Measurements from ENCODE around the gene UBE2Q2.
"Not testable (repeated sequence)": the region's sequence is repeated elsewhere in the genome, so short reads cannot be mapped to it uniquely, and the experiment has no call there.

The UBE2Q2 gene

GRCh38 chr15:75835990-75836958, 7.0 kb upstream of the UBE2Q2 start:
- no peaks in the 10 kb centered on the region for H3K9me3 ChIP-seq (ENCODE audit: control insufficient read depth, insufficient read depth, low read length)
- no peak overlapping the region for H3K9ac ChIP-seq (ENCODE audit: low read depth, low read length)
- peaks cover 12% of the 10 kb centered on the region; the same call in 1 of the 2 replicates for H3K4me1 ChIP-seq (ENCODE audit: insufficient read depth, low read length)
- no peaks in the 10 kb centered on the region for H3K36me3 ChIP-seq (ENCODE audit: insufficient read depth, low read length)

- no peak overlapping the region for H3K9ac ChIP-seq (ENCODE audit: low read depth, low read length)
- no peaks in the 10 kb centered on the region for H3K36me3 ChIP-seq (ENCODE audit: insufficient read depth, low read length)
- H3K9me3 ChIP-seq (ENCODE audit: control insufficient read depth, insufficient read depth, low read length): no peaks in the 10 kb centered on the region
- H3K4me1 ChIP-seq (ENCODE audit: insufficient read depth, low read length): peaks cover 5% of the 10 kb centered on the region; the same call in 1 of the 2 replicates
Observed at GRCh38 chr15:75836959-75837334, 6.3 kb upstream of the UBE2Q2 start.

GRCh38 chr15:75840659-75841058, 2.6 kb upstream of the UBE2Q2 start:
- Histone ChIP-seq H3K4me1 (ENCODE audit: insufficient read depth, low read length) (peaks cover 10% of the 10 kb centered on the region), H3K9me3 (ENCODE audit: control insufficient read depth, insufficient read depth, low read length) (no peaks in the 10 kb centered on the region), H3K36me3 (ENCODE audit: insufficient read depth, low read length) (no peaks in the 10 kb centered on the region), H3K9ac (ENCODE audit: low read depth, low read length) (no peak overlapping the region)

GRCh38 chr15:75841626-75842025, 1.6 kb upstream of the UBE2Q2 start:
- Histone ChIP-seq H3K36me3 (ENCODE audit: insufficient read depth, low read length) (no peaks in the 10 kb centered on the region), H3K9me3 (ENCODE audit: control insufficient read depth, insufficient read depth, low read length) (no peaks in the 10 kb centered on the region), H3K4me1 (ENCODE audit: insufficient read depth, low read length) (peaks cover 14% of the 10 kb centered on the region), H3K9ac (ENCODE audit: low read depth, low read length) (no peak overlapping the region)

GRCh38 chr15:75843678-75844581, 683 bp downstream of the UBE2Q2 start:
- Histone ChIP-seq H3K36me3 (ENCODE audit: insufficient read depth, low read length) (no peaks in the 10 kb centered on the region), H3K9me3 (ENCODE audit: control insufficient read depth, insufficient read depth, low read length) (no peaks in the 10 kb centered on the region), H3K4me1 (ENCODE audit: insufficient read depth, low read length) (peaks cover 19% of the 10 kb centered on the region), H3K9ac (ENCODE audit: low read depth, low read length) (peak overlapping the region; percentile 92)

- H3K9me3 ChIP-seq (ENCODE audit: control insufficient read depth, insufficient read depth, low read length): no peaks in the 10 kb centered on the region
- H3K9ac ChIP-seq (ENCODE audit: low read depth, low read length): peak overlapping the region; percentile 92
- no peaks in the 10 kb centered on the region for H3K36me3 ChIP-seq (ENCODE audit: insufficient read depth, low read length)
- H3K4me1 ChIP-seq (ENCODE audit: insufficient read depth, low read length): peaks cover 19% of the 10 kb centered on the region
Observed at GRCh38 chr15:75844629-75845335, 1.5 kb downstream of the UBE2Q2 start.

- H3K9ac ChIP-seq (ENCODE audit: low read depth, low read length): no peak overlapping the region
- H3K4me1 ChIP-seq (ENCODE audit: insufficient read depth, low read length): peaks cover 19% of the 10 kb centered on the region
Observed at GRCh38 chr15:75849167-75849566, 5.9 kb downstream of the UBE2Q2 start.

GRCh38 chr15:75850708-75851107, 7.5 kb downstream of the UBE2Q2 start:
- H3K9me3 ChIP-seq (ENCODE audit: control insufficient read depth, insufficient read depth, low read length): no peaks in the 10 kb centered on the region
- H3K4me1 ChIP-seq (ENCODE audit: insufficient read depth, low read length): peaks cover 8% of the 10 kb centered on the region; the same call in 1 of the 2 replicates
- H3K9ac ChIP-seq (ENCODE audit: low read depth, low read length): no peak overlapping the region
- no peaks in the 10 kb centered on the region for H3K36me3 ChIP-seq (ENCODE audit: insufficient read depth, low read length)

More at GRCh38 chr15:75849167-75849566, 5.9 kb downstream of the UBE2Q2 start:
- Histone ChIP-seq H3K9me3 (ENCODE audit: control insufficient read depth, insufficient read depth, low read length) (no peaks in the 10 kb centered on the region), H3K36me3 (ENCODE audit: insufficient read depth, low read length) (no peaks in the 10 kb centered on the region)

GRCh38 chr15:75851566-75851965, 8.3 kb downstream of the UBE2Q2 start:
- not testable (repeated sequence) for H3K36me3 ChIP-seq (ENCODE audit: insufficient read depth, low read length); H3K4me1 ChIP-seq (ENCODE audit: insufficient read depth, low read length); H3K9me3 ChIP-seq (ENCODE audit: control insufficient read depth, insufficient read depth, low read length); H3K9ac ChIP-seq (ENCODE audit: low read depth, low read length)

GRCh38 chr15:75857886-75858285, 14.6 kb downstream of the UBE2Q2 start:
- no peak overlapping the region for H3K9ac ChIP-seq (ENCODE audit: low read depth, low read length)
- H3K4me1 ChIP-seq (ENCODE audit: insufficient read depth, low read length): peaks cover 7% of the 10 kb centered on the region; the same call in 1 of the 2 replicates
- no peaks in the 10 kb centered on the region for H3K36me3 ChIP-seq (ENCODE audit: insufficient read depth, low read length)
- H3K9me3 ChIP-seq (ENCODE audit: control insufficient read depth, insufficient read depth, low read length): no peaks in the 10 kb centered on the region

GRCh38 chr15:75861750-75862402, 18.6 kb downstream of the UBE2Q2 start:
- no peaks in the 10 kb centered on the region for H3K36me3 ChIP-seq (ENCODE audit: insufficient read depth, low read length)

GRCh38 chr15:75862796-75863195, 19.5 kb downstream of the UBE2Q2 start:
- H3K36me3 ChIP-seq (ENCODE audit: insufficient read depth, low read length): no peaks in the 10 kb centered on the region
- H3K9me3 ChIP-seq (ENCODE audit: control insufficient read depth, insufficient read depth, low read length): no peaks in the 10 kb centered on the region
- H3K9ac ChIP-seq (ENCODE audit: low read depth, low read length): no peak overlapping the region

More at GRCh38 chr15:75861750-75862402, 18.6 kb downstream of the UBE2Q2 start:
- Histone ChIP-seq H3K9ac (ENCODE audit: low read depth, low read length) (no peak overlapping the region), H3K4me1 (ENCODE audit: insufficient read depth, low read length) (peaks cover 13% of the 10 kb centered on the region), H3K9me3 (ENCODE audit: control insufficient read depth, insufficient read depth, low read length) (no peaks in the 10 kb centered on the region)

GRCh38 chr15:75864213-75865059, 21.2 kb downstream of the UBE2Q2 start:
- Histone ChIP-seq H3K4me1 (ENCODE audit: insufficient read depth, low read length) (peaks cover 25% of the 10 kb centered on the region), H3K9me3 (ENCODE audit: control insufficient read depth, insufficient read depth, low read length) (no peaks in the 10 kb centered on the region), H3K36me3 (ENCODE audit: insufficient read depth, low read length) (peaks cover 2% of the 10 kb centered on the region; the same call in 1 of the 2 replicates), H3K9ac (ENCODE audit: low read depth, low read length) (no peak overlapping the region)

More at GRCh38 chr15:75862796-75863195, 19.5 kb downstream of the UBE2Q2 start:
- peaks cover 21% of the 10 kb centered on the region for H3K4me1 ChIP-seq (ENCODE audit: insufficient read depth, low read length)

Measured in ES-I3 (cell line).